Measurements from ENCODE around the gene MYZAP.

The MYZAP gene

DNA sequence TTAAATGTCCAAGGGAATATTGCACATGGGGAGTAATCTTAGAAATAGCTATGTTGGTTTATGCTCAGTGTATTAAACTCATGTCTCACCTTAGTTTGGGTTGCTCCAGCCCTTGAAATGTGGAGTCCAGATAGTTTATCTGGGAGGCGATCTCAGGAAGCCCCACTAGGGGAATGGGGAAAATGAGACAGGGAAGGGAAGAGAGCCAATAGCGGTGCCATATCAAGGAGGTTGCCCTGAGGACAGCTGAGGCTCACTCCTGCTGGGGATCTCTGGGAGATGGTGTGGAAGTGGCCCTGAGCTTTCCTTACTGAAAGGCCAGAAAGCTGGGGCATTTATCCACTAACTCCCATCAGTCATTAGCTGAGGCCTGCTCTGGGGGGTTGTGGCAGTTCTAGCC is 71.6 kb downstream of the MYZAP start:
- DNase-seq (ENCODE audit: low spot score) = no peak

GRCh38 chr15:57665194-57665593 is 73.5 kb downstream of the MYZAP start:
- DNase-seq (ENCODE audit: low spot score) = no peak

- no peak for DNase-seq (ENCODE audit: low spot score)
Measured at GRCh38 chr15:57665939-57666338, 74.2 kb downstream of the MYZAP start.

DNA sequence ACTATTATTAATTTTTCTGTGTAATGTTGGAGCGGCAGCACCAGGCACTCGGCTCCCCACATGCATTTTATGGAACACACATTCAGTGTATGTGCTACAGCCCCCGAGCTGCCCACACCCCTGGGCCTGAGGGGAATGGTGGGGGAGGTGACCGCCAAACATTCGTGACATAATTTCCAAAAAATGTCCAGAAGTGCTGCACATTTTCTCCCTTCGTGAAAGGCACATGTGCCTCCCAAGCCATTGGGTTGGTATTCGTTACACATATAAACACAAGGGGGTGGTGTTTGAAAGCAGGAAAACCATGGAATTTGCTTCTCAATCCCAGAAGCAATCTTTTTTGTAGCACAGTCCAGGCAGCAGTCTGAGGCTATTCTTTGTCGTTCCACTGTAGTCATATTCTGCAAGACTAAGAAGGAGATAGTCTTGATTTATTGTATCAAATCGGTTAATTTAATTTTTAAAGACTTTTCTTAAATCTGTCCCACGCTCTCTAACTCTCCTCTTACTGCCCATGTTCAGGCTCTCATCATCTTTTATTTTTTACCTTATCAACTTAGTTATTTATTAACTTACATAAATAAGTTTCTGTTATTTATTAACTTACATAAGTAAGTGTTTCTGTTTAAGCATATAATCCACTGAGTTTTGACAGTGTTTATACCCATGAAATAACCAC is 75.6 kb downstream of the MYZAP start:
- peak; percentile 60 for DNase-seq (ENCODE audit: low spot score)

- no peak for DNase-seq (ENCODE audit: low spot score)
Measured at GRCh38 chr15:57668016-57668415, 76.3 kb downstream of the MYZAP start.

- DNase-seq (ENCODE audit: low spot score) = no peak
Measured at GRCh38 chr15:57671636-57672035, 79.9 kb downstream of the MYZAP start.

DNA sequence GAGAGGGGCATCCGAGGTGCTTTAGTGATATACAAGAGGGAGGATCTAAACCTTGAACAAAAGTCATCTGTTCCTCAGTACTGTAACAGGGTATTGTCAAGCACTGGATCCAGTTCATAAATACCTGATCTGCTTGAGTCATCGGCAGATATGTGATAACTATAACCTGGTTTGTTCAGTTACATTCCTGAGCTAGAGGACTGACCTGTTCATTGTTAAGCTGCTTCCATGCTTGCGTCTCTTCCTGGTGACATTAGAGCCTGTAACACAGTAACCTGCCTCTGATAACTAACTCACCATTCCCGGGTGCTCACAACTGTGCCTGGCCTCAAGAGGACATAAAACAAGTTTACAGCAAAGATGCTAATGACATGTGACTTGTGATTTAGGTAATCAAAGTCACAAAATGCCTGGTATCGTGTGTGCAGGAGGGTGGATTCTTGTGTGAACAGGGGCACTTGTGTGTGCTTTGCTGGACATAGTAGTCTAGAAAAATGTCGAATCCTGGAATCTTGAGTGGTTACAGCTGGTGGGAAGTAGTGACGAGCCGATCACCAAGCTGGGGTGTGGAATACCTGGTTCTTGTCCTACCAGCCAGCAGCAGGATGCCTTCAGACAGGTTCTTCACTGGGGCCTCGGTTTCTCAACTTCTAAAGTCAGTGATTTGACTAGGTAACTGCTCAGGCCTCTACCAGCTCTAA is 83.9 kb downstream of the MYZAP start:
- no peak for DNase-seq (ENCODE audit: low spot score)

- DNase-seq (ENCODE audit: low spot score) = no peak
Measured at GRCh38 chr15:57676585-57676984, 84.9 kb downstream of the MYZAP start.

DNA sequence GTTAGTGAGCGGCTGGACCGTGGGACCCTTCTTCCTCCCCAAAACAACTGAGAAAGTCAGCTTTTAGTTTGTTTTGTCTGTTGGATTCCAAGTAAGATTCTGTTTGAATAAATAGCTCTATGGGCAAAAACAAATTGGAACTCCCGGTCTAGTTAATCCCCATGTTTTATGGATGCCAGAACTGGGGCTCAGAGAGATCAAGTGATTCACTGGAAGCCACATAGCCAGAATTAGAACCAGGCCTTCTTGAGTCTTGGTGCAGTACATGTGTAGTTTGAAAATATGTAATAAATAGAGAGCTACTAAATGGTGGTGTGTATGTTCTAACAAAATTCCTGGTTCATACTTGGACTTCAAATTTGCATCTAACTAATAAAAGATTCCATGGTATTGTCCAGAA is 85.5 kb downstream of the MYZAP start:
- no peak for DNase-seq (ENCODE audit: low spot score)

- no peak for DNase-seq (ENCODE audit: low spot score)
Measured at GRCh38 chr15:57680021-57680420, 88.3 kb downstream of the MYZAP start.

DNA sequence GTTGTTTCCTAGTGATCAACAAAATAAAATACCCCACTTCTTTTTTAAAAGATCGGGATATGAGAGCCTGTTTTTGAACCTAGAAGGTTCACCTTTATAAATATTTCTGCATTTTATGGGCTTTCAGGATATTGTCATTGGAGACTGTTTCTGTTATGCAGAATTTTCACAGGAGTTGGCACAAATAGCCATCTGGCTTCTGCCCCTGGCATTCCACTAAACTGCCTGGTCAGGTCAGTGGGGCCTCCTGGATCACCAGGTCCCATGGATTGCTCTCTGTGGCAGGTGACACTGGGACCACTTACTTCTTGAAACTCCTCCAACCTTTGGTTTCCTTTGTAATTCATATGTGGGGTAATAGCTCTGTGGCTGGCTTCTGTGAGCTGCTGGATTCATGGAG is 89.3 kb downstream of the MYZAP start:
- no peak for DNase-seq (ENCODE audit: low spot score)

- no peak for DNase-seq (ENCODE audit: low spot score)
Measured at GRCh38 chr15:57683481-57683880, 91.8 kb downstream of the MYZAP start.

DNA sequence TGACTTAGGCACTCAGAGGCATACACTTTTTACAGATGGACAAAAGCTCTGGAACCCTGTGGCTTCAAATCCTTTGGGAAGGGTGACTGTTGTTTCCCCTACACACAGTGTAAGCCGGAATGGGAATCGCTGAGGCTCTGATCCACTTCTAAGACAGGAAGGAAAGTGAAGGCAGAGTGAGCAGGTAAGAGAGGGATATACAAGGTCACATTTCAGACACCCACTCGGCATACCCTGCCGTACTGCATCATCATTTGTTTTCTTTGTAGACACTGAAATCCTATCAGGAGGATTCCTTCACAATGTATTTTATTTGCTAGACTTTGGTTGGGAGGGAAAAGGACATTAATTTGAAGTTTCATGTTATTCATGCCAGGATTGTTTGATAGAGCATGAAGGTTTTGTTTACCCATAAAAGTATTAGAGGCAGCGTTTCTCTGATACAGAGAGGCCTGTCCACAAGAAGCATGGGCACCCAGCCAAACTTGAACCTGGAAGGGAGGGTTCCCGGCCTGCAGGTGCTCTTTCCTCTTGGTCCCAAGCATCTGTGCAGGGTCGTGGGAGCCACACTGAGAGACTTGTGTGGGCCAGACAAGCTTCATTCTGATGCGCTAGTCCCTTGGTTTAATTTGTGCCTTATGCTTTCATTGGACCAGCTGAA is 92.9 kb downstream of the MYZAP start:
- no peak for DNase-seq (ENCODE audit: low spot score)

GRCh38 chr15:57685306-57686095 is 93.8 kb downstream of the MYZAP start:
- no peak for DNase-seq (ENCODE audit: low spot score)

GRCh38 chr15:57686657-57687056 is 95.0 kb downstream of the MYZAP start:
- DNase-seq (ENCODE audit: low spot score) = no peak

DNA sequence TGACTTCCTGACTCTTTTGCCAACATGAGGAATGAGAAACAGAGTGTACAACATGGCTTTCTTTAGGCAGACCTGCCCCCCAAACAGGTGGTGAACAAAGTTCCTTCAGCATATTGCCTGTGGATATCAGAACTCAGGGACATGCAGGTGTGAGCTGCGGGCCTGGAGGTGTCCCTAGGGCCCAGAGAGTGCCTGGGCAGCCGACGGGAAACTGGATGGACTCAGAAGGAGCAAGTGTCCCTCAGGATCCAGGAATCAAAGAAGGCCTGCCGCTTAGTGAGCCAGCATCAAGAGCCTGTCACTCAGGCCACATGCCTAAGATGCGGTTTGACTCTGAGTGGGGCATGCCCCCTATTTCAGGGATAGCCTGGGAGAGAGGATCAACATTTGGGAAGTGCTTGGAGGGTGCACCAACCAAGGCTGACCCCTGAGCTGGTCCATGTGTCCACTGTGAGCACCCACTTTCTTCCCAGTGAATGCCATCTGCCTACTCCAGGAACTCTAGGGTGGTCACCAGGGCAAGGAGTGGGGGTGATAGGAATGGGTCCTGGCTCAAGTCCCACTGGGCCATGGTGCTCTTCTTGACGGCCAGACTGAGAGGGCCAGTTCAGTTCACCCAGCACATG is 98.8 kb downstream of the MYZAP start:
- DNase-seq (ENCODE audit: low spot score) = no peak

GRCh38 chr15:57691082-57691481 is 99.4 kb downstream of the MYZAP start:
- DNase-seq (ENCODE audit: low spot score) = no peak

DNA sequence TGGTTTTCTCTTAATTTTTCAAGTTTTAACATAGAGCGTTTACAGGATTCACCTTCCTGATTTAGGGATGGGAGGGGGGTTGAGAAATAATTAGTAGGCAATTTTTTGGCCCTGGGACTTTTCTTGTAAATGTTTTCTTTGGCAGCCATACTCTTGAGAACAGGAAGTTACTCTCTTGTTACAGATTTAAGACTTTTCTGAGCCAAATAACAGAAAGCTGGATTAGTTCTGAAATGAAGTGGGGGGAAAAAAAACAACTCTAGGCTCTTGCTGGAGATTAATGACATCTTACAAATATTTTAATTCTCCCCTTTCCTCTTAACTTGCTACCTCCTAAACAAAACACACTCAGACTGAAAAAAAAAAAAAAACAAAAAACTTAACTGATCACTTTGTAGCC is 101.0 kb downstream of the MYZAP start:
- DNase-seq (ENCODE audit: low spot score) = no peak

GRCh38 chr15:57694279-57694678 is 102.6 kb downstream of the MYZAP start:
- DNase-seq (ENCODE audit: low spot score) = no peak

DNA sequence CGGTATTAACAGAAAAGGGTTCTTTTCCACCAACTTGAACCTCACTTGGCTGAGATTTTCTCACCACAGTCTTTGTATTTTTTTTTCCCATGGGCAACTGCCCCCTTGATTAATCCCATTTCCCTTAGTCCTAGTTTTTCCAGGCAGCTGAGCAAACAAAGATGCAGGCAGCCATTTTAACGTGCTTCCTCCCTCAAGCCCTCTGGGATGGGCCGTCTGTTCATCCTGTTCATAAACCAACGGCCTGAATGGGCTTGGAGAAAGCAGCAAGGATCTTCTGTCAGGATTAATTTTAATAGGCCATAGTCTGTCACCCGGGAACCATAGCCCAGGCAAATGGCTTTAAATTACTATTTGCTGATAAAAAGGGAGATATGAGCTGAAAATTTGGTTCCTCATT is 104.4 kb downstream of the MYZAP start:
- DNase-seq (ENCODE audit: low spot score) = no peak

GRCh38 chr15:57697588-57697987 is 105.9 kb downstream of the MYZAP start:
- no peak for DNase-seq (ENCODE audit: low spot score)

GRCh38 chr15:57698243-57698642 is 106.5 kb downstream of the MYZAP start:
- no peak for DNase-seq (ENCODE audit: low spot score)
